MV-4-11 (cell line): ENCODE results near the gene ZBTB49.
A peak's percentile ranks its signal among the peaks of the same experiment; 100 is the strongest.

ENCODE experiments used
- DNase-seq: peaks from one replicate; lab custom pipeline; 2025; lab: John Stamatoyannopoulos, UW

ZBTB49 gene

GRCh38 chr4:4326166-4326565 is 36.1 kb downstream of the ZBTB49 start:
- no peak for DNase-seq

DNA sequence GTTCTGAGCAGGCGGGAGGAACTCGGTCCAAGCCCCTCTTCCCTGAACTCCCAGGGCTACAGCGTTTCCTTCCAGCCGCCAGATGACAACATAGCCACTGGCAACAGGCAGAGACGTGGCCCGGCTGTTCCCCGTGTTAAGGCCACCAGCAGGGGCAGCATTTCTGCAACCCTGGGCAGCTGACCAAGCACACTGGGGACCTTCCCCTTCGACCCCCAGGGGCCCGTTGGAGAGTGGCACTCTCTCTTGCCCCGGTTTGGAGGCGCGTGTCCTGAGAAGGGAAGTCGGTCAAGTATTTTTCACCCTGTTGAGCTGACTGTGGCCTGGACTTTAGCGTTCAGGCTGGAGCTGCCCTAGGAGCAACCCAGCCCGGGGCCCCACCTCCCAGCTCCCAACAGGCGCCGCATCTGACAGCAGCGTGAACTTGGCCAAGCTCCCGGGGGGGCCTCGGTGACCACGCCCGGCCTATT is 37.6 kb downstream of the ZBTB49 start:
- DNase-seq = peak; percentile 4

- DNase-seq = no peak
Observed at GRCh38 chr4:4328206-4328605, 38.2 kb downstream of the ZBTB49 start.

GRCh38 chr4:4328840-4329239 is 38.8 kb downstream of the ZBTB49 start:
- no peak for DNase-seq

DNA sequence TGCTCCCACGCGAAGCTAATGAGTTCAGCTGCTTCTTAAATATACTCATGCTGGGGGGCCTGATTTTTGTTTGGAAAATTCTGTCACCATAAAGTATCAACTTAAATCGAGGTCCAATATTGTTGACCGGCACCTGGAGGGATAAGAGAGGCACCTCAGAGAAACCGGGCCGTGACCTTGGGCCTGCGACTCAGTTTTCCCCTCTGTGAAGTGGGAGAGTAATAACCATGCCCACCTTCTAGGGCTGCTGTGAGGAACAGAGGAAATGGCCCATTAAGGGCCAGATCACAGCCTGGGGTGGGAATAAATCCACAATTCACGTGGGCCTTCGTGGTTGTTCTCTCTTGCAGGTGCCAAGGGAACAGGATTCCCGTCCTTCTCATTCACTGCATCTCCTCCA is 39.4 kb downstream of the ZBTB49 start:
- no peak for DNase-seq

DNA sequence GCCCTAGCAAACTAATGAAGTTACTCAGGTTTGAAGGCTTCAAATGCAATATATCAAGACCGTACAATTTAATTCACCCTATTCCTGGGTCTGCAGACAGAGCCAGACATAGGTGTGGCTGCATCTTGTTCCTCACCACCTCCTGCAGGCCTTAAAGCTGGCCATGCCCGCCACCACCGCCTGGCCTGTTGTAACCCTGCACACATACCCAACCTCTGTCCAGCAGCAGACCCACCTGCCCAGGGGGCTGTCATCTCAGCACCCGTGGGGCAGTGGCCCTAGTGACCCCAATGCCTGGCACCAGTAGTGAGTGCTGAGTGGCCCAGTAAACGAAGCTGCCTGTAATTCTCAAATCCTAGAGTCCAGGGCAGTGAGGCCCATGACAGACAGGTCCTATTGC is 40.7 kb downstream of the ZBTB49 start:
- no peak for DNase-seq

DNA sequence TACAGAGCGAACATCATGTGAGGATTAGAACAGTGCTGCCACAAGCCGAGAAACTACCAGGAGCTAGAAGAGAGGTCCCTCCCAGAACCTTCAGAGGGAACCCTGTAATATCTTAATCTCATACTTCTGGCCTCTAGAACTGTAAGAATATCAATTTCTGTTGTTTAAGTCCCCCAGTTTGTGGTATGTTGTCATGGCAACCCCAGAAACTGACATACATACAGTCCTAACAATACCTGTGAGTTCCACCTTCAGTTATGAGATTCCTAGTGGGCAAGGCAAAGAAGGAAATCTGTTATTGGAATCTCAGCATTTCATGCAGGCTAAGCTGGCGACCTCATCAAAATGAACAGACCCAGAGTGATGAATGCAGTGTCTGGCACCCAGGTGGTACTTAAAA is 42.5 kb downstream of the ZBTB49 start:
- no peak for DNase-seq

- peak; percentile 92 for DNase-seq
Observed at GRCh38 chr4:4333265-4333706, 43.2 kb downstream of the ZBTB49 start.

DNA sequence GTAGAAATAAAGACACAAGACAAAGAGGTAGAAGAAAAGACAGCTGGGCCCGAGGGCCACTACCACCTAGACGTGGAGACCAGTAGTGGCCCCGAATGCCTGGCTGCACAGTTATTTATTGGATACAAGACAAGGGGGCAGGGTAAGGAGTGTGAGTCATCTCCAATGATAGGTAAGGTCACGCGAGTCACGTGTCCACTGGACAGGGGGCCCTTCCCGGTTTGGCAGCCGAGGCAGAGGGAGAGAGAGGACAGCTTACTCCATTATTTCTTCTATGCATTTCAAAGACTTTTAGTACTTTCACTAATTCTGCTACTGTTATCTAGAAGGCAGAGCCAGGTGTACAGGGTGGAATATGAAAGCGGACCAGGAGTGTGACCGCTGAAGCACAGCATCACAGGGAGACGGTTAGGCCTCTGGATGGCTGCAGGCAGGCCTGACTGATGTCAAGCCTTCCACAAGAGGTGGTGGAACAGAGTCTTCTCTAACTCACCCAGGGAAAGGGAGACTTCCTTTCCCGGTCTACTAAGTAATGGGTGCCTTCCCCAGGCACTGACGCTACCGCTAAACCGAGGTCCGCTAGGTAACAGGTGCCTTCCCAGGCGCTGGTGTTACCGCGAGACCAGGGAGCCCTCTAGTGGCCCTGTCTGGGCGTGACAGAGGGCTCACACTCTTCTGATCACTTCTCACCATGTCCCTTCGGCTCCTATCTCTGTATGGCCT is 44.9 kb downstream of the ZBTB49 start:
- DNase-seq = peak; percentile 36

- no peak for DNase-seq
Observed at GRCh38 chr4:4338210-4339001, 48.4 kb downstream of the ZBTB49 start.

DNA sequence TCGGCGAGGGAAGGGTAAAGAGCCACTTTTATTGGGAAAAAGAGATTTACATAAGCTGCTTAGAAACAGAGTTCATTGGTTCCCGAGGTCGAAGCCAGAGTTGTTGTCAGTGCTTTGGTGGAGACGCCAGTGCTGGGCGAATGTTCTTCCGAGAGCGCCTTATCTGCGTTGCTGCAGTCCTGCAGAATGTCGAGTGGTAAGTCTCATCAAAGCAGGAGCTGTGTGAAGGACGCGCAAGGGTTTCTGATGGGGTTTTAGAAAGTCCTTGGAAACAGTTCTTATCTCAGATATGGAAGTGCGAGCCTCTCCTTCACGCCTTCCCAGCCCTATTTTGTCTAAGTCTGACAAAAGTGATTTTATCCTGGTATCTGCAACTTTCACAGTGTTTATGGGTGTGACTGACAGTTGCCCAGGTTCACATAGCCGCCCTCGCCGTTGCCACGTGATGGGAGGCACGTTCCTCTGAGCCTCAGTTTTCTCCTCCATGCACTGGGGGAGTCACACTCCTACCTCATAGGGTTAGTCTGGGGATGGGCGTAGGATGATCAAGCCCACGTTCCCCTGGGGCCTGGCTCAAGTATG is 49.5 kb downstream of the ZBTB49 start:
- no peak for DNase-seq

- no peak for DNase-seq
Observed at GRCh38 chr4:4341861-4342650, 52.0 kb downstream of the ZBTB49 start.

- DNase-seq = no peak
Observed at GRCh38 chr4:4343038-4343437, 53.0 kb downstream of the ZBTB49 start.

- DNase-seq = no peak
Observed at GRCh38 chr4:4344915-4345527, 55.0 kb downstream of the ZBTB49 start.

- no peak for DNase-seq
Observed at GRCh38 chr4:4347585-4347984, 57.5 kb downstream of the ZBTB49 start.

DNA sequence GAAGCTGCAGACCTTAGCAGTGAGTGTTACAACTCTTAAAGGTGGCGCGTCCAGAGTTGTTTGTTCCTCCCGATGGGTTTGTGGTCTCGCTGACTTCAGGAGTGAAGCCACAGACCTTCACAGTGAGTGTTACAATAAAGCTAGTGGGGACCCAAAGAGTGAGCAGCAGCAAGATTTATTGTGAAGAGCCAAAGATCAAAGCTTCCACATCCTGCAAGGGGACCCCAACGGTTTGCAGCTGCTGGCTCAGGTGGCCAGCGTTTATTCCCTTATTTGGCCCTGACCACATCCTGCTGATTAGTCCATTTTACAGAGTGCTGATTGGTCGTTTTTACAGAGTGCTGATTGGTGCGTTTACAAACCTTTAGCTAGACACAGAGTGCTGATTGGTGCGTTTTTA is 58.5 kb downstream of the ZBTB49 start:
- DNase-seq = peak; percentile 69

DNA sequence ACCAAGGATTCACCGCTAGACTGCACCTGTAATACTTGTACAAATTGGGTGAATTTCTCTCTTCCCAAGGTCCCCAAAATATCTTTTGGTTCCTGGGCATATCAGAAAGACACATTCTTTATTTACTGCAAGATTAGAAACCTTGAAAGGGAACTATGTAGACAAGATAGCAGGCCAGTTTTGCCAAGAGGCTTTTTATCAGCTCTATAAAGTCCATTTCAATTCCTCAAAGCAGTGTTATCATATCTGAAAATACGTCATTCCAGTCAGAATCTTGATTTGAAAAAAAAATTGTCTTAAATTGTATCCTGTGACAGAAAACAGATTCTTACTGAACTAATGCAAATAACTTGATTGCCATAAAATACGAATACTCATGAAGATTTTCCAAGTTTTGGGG is 59.8 kb downstream of the ZBTB49 start:
- no peak for DNase-seq

DNA sequence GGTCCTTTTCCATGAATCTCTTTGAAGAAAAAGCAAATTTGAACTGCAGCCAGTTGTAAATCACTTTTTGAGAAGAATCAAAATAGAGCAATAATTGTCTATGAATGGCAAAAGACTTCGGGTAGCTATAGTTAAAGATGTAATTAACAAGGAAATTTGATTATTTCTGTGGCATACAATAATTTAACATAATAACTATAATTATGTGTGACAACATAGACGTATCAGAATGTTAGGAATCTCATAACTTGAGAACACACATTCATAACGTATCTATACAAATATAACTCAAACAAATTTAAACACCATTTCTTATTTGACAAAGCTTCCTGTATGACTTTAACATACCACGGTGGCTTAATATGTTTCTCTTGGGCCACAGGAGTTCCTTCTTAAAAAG is 60.9 kb downstream of the ZBTB49 start:
- no peak for DNase-seq

DNA sequence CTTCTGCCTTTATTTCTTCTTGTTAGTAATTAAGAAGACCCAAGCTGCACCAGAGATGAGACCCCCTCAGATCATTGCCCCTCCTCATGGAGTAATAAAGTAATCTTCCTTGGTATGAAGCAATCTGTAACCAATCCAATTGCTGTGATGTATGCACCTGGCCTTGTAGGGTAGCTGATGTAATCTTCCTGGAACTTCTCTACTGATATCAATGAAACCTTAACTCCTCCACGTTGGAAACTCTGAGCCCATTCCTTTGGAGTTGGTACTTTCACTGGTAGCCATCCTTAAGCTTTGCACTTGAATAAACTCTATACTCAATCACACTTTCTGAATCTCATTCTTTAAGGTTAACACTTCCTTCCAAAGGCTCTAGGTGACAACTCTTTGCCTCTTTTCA is 65.3 kb downstream of the ZBTB49 start:
- DNase-seq = no peak

GRCh38 chr4:4356106-4357041 is 66.3 kb downstream of the ZBTB49 start:
- no peak for DNase-seq
